CD4-positive, alpha-beta T cell (primary cell): ENCODE data around the gene LTB4R2. TPM values are rescaled to one million over a fixed set of nuclear protein-coding genes. Genes with fewer than 3 reads are reported as not detected.

Experiments used
- ATAC-seq: fragments of 200-7000 bp; cut with Tn5 transposase; one replicate; pipeline ENCODE4 v1.10.0; 2022; ENCODE audit warnings: mild to moderate bottlenecking; ENCODE audit not compliant: poor library complexity
- CTCF ChIA-PET: fragments of 350-600 bp; sonication (Branson Sonifier 250); formaldehyde crosslinking; loops from one replicate; lab custom pipeline; 2021; ENCODE audit warnings: antibody characterized with exemption, inconsistent platforms; lab: Charles Lee
- POLR2A ChIA-PET: fragments of 350-600 bp; sonication (Branson Sonifier 250); formaldehyde crosslinking; loops from one replicate; lab custom pipeline; 2021; ENCODE audit warnings: antibody characterized with exemption, inconsistent platforms; lab: Charles Lee
- DNase-seq, 14 experiments: peaks; one replicate each; pipeline ENCODE4 v3.0.0-alpha.2; 2013 to 2020; ENCODE audit warnings: mixed read lengths in 2 of 14
- H3K27ac ChIP-seq, 2 donors: one replicate each; pipeline versions ENCODE4 v1.5.1 to v1.7.0; 2013; ENCODE audit warnings: low read length in 2 of 2, low read depth in 1 of 2, mild to moderate bottlenecking in 1 of 2
- H3K27me3 ChIP-seq, 2 experiments: 1 replicate in 1 of 2; 2 replicates in 1 of 2; pipeline versions ENCODE4 v1.6.1 to v1.7.0; 2013; ENCODE audit warnings: low read length in 2 of 2, control low read depth in 1 of 2, mild to moderate bottlenecking in 1 of 2, moderate library complexity in 1 of 2; ENCODE audit not compliant: insufficient read depth in 2 of 2, control insufficient read depth in 1 of 2
- H3K36me3 ChIP-seq: one replicate; pipeline ENCODE4 v1.6.1; 2013; ENCODE audit warnings: low read length, control low read depth; ENCODE audit not compliant: insufficient read depth
- H3K4me1 ChIP-seq: one replicate; pipeline ENCODE4 v1.6.1; 2013; ENCODE audit warnings: low read length, control low read depth; ENCODE audit not compliant: insufficient read depth
- H3K4me3 ChIP-seq: one replicate; pipeline ENCODE4 v1.5.1; 2013; ENCODE audit warnings: mild to moderate bottlenecking, low read length, moderate library complexity
- H3K9me3 ChIP-seq, 2 experiments: 1 replicate in 1 of 2; 2 replicates in 1 of 2; pipeline versions ENCODE4 v1.6.1 to v1.7.0; 2013; ENCODE audit warnings: low read length in 2 of 2, mild to moderate bottlenecking in 2 of 2, control low read depth in 1 of 2, moderate library complexity in 1 of 2; ENCODE audit not compliant: control insufficient read depth in 1 of 2, insufficient read depth in 1 of 2
- H3K27ac Mint-ChIP-seq: one replicate; pipeline ENCODE4 v1.8.0; 2020; ENCODE audit warnings: mixed read lengths
- H3K27me3 Mint-ChIP-seq: one replicate; pipeline ENCODE4 v1.8.0; 2021; ENCODE audit warnings: mixed read lengths
- H3K36me3 Mint-ChIP-seq: one replicate; pipeline ENCODE4 v1.8.0; 2021; ENCODE audit warnings: low read depth, mixed read lengths
- H3K4me1 Mint-ChIP-seq: one replicate; pipeline ENCODE4 v1.8.0; 2021; ENCODE audit warnings: low read depth, mixed read lengths
- H3K4me3 Mint-ChIP-seq: one replicate; pipeline ENCODE4 v1.8.0; 2020; ENCODE audit warnings: mild to moderate bottlenecking, mixed read lengths
- H3K9me3 Mint-ChIP-seq: one replicate; pipeline ENCODE4 v1.8.0; 2020; ENCODE audit warnings: mixed read lengths
- CTCF ChIP-seq: fragments of 200-600 bp; IDR thresholded peaks from one replicate; pipeline ENCODE4 v1.8.0; 2022; ENCODE audit warnings: antibody characterized with exemption, mild to moderate bottlenecking
- intact Hi-C, 2 experiments: fragments of 100-400 bp; cut with DNase I in 1 of 2; cut with micrococcal nuclease in 1 of 2; formaldehyde crosslinking; loops; one replicate each; pipeline versions ENCODE4 v1.15.1 to v1.9.0; 2023 to 2025; cut with DNase I, micrococcal nuclease
- total RNA-seq, 174 experiments: library from RNA in 2 of 174; stranded (reverse) in 2 of 174; gene quantifications; one replicate each; pipeline ENCODE4 v1.2.3 and lab custom pipeline; 2021 to 2026

The LTB4R2 gene
- total RNA-seq, 2 experiments from 2014 or later, result 16.4 to 18.2 TPM

GRCh38 chr14:24343795-24344660 is 34.1 kb downstream of the LTB4R2 start:
- TF ChIP-seq CTCF, result no peak
- Histone ChIP-seq H3K9me3 (no peaks in the 10 kb centered on the region), H3K4me1 (peaks cover 14% of the 10 kb centered on the region), H3K27me3 (peaks cover 6 to 10% of the 10 kb centered on the region in 2 experiments), H3K27ac (no peak overlapping the region), H3K4me3 (no peak overlapping the region), H3K36me3 (no peaks in the 10 kb centered on the region)
- DNase-seq (no peak), ATAC-seq (no peak)
- Mint-ChIP-seq H3K9me3 (no peaks in the 10 kb centered on the region), H3K27me3 (peaks cover 39% of the 10 kb centered on the region), H3K36me3 (peaks cover 7% of the 10 kb centered on the region), H3K27ac (no peak overlapping the region), H3K4me1 (peaks cover 9% of the 10 kb centered on the region), H3K4me3 (no peak overlapping the region)
- ChIA-PET CTCF (interaction anchor here (0.7 to 2.1 kb wide), 3 partner anchors 10 to 11 kb away, joined by 3 to 9 read pairs (median 3); no protein-coding TSS in a partner anchor), POLR2A (no interaction called here)
- intact Hi-C loops, result no loop called here

GRCh38 chr14:24347134-24347533 is 37.2 kb downstream of the LTB4R2 start:
- H3K36me3 Mint-ChIP-seq, result no peaks in the 10 kb centered on the region
- Histone ChIP-seq H3K9me3 (no peaks in the 10 kb centered on the region), H3K27ac (no peak overlapping the region), H3K4me3 (no peak overlapping the region), H3K36me3 (no peaks in the 10 kb centered on the region), H3K27me3 (peaks cover 13 to 20% of the 10 kb centered on the region in 2 experiments), H3K4me1 (no peaks in the 10 kb centered on the region)
- peaks cover 69% of the 10 kb centered on the region for H3K27me3 Mint-ChIP-seq
- H3K27ac Mint-ChIP-seq, result no peak overlapping the region
- no peak for TF ChIP-seq CTCF
- DNase-seq (no peak), ATAC-seq (no peak)
- intact Hi-C loops, result no loop called here
- ChIA-PET POLR2A (no interaction called here), CTCF (no interaction called here)
- no peaks in the 10 kb centered on the region for H3K4me1 Mint-ChIP-seq
- no peak overlapping the region for H3K4me3 Mint-ChIP-seq
- no peaks in the 10 kb centered on the region for H3K9me3 Mint-ChIP-seq

GRCh38 chr14:24348186-24348585 is 38.2 kb downstream of the LTB4R2 start:
- Histone ChIP-seq H3K27ac (no peak overlapping the region), H3K27me3 (peaks cover 21 to 29% of the 10 kb centered on the region in 2 experiments), H3K9me3 (no peaks in the 10 kb centered on the region), H3K4me3 (no peak overlapping the region), H3K36me3 (no peaks in the 10 kb centered on the region), H3K4me1 (no peaks in the 10 kb centered on the region)
- no peak for TF ChIP-seq CTCF
- DNase-seq (no peak), ATAC-seq (no peak)
- no peak overlapping the region for H3K27ac Mint-ChIP-seq
- intact Hi-C loops, result no loop called here
- CTCF ChIA-PET, result interaction anchor here (0.5 kb wide), 1 partner anchor 16 kb away, joined by 3 read pairs; no protein-coding TSS in a partner anchor
- POLR2A ChIA-PET, result no interaction called here
- no peaks in the 10 kb centered on the region for H3K4me1 Mint-ChIP-seq
- H3K4me3 Mint-ChIP-seq, result no peak overlapping the region
- peaks cover 73% of the 10 kb centered on the region for H3K27me3 Mint-ChIP-seq
- H3K9me3 Mint-ChIP-seq, result no peaks in the 10 kb centered on the region
- no peaks in the 10 kb centered on the region for H3K36me3 Mint-ChIP-seq
